NCI-H2029 (cell line): ENCODE measurements around the gene ZDHHC7.
"Not testable (repeated sequence)": the region's sequence is repeated elsewhere in the genome, so short reads cannot be mapped to it uniquely, and the experiment has no call there.

Experiments
- DNase-seq: peaks from one replicate; lab custom pipeline; 2025; lab: John Stamatoyannopoulos, UW

Gene ZDHHC7

DNA sequence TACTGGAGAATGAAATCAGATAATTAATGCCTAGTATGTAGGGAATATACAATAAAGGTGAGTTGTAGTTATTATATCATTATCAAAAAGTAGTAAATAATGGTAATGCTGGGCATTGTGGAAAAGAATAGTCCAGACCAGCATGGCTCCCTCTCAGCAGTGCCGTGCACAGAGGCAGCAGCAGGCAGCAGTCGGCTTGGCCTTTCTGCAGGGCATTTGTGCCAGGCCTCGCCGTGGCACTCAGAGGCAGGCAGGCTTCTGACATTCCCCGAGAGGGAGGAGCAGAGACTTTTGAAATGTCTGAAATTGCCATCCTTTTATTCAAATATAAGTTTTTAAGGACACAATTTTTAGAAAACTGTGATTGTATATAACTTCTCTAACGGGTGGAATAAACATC lies 31.3 kb upstream of the ZDHHC7 start:
- no peak for DNase-seq

DNA sequence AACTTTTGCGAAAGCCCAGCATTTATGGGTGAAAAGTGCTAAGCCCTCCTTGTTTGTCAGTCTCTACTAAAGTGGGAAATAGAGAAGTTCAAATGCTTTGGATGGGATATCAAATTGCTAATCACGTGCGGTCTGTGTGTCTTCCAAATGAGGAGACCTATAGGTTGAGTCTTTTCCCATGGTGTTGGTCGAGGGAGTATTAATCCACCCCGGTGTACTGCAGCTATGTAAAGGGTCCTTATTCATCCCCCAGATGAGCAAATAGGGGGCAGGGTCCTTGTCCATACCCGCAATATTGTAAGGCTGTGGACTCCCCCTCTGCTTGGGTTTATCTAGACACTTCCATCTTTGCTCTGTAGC lies 30.8 kb upstream of the ZDHHC7 start:
- no peak for DNase-seq

DNA sequence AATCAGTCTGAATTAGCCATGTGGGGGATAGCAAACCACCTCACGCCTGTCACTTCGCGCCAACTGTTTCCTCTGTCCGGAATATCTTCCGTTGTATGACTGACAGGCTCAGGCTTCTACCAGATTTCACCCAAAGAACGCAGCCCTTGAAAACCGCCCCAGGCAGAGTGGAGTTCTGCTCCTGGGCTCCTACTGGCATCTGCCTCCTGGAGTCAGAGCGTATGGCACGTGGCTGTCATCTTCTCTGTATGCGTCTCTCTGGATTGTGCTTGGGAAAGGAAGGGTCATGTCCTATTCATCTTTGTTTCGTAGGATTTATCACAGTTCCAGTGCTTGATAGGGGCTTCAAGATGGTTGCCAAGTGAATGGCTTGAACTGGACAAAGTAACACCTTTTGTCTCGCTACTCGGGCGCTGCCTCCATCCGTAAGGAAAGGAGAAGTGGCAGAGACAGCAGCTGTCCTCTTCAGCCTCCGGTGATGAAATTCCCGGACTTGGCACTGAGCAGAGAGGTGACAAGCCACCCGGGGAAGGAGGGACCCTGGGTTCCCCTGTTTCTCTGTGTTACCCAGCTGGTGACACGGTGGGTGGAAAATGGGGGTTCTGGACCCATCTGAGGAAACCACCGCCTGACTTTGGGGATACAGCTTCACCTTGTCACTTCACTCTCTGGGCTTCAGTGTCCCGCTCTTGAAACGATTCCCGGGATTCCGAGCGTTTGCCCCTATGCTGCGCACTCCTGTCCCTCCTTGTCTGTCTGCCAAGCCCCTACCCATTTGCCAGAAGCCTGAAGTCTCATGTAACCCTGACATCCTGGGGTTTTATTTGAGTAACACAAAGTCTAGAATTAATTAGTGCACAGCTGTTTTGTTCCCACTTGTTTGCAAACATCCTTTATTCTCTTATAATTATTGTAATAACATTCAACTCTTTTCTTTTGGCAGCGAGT lies 30.2 kb upstream of the ZDHHC7 start:
- peak; percentile 17 for DNase-seq

DNA sequence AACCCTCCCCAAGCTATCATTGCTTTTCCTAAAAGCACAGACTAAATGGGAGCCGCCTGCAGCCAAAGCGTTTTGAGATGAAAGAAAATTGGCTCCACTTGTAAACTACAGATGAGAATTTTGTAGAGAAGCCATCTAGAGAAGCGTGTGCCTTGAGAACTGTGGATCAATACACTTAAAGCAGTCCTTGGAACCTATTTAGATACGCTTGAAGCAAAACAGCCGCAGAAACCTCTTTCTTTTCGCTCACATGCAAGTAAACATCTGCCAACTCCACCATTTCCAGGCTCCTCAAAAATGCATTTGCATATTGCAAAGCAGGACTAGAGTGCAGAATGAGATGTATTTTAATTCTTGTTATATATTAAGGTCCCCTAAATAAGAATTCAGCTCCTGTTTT lies 29.4 kb upstream of the ZDHHC7 start:
- DNase-seq: no peak

DNA sequence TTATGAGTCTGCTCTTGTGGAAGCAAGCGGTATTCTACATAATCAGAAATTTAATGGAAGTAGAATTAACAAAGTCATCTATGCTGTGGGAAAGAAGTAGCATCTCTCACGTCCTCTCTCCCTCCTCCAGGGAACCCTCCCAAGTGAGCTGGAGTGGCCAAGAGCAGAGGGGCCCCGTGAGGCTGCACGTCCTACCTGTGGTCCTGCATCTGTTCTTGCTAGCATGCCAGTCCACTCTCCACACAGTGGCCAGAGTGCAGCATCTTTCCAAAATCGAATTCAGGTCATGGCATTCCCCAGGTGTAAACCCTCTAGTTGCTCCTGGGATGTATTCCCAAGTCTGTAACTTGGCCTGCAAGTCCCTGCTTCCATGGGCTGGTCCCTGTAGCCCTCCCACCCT lies 26.4 kb upstream of the ZDHHC7 start:
- no peak for DNase-seq

DNA sequence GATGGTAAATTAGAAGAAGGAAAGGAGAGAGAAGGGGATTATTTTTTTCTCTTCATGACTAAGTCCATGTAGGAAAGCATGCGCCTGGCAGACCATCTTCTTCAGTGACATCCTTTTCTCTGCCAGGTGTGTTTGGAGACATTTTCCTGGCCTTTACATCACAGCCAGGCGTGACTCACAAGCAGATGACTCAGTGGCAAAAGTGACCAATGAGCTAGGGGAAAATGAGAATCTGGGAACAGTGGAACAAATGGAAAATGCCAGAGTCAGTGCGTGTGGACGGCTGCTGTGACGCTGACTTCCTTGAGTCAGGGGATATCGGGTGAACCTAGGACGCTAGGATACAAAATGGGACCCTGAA lies 25.7 kb upstream of the ZDHHC7 start:
- DNase-seq: no peak

DNA sequence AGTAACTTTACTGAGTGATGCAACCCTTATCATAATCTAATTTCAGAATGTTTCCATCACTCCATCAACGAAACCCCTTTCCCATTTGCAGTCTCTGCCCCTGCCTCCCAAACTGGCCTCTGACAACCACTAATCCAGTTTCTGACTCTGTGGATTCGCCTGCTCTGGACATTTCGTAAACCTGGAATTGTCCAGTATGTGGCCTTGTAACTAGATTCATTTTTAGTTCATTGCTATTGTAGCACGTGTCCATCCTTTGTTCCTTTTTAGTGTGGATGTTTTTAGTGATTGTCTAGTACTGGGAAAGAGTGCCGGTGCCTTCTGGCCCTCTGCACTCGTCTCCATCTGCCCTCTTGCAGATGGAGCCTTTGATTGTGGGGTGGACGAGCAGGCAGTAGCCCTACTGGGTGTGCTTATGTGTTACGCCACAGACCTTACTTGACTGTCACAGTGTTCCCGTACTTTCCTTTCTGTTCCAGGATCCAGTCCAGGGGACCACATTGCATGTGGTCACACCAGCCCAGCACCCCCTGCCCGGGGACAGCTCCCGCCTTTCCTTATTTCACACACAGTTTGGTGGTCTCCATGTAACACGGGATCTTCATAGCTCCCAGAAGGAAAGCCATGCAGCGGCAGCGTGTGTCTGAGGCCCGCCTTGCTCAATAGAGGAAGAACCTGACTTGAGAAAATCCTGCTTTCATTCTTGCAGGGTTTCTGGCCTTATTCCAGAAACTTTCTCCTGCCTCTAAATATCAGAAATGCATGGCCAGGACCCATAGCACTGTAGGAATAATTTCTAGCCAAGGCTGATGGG lies 25.1 kb upstream of the ZDHHC7 start:
- DNase-seq: no peak

DNA sequence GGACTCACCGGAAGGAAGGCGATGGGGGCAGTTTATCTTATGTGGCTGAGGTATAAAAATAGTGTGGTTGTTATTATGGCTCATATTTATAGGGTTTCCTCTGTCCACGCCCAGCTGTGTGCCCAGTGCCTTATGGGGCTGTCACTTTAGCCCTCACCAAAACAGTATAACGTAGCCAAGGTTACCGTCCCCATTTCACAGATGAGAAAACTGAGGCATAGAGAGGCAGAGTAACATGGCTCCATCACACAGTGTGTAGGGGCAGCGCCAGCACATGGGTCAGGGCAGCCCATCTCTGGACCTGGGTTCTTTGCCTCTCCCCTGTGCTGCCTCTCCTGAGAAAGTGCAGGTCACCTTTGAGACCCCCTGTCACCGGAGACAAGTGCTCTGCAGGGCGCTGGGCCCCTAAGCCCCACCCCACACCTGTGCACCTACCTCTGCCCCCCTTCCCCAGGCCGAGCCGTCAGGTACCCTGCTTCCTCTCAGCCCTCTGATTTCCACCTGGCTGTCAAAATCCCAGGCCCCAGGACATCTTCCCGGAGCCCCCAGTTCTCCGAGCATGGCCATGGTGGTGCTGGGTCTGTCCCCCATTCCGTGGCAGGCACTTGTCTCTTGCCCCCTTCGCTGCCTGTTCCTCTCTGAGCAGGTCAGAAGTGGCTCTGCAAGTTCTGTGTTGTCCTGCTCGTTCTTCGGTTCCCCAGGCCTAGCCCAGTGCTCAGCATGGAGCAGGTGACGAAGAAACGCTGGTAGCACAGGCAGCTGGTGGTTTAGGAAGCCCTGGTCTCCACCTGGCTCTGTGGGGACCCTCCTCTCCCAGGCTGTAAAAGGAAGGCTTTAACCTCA lies 23.5 kb upstream of the ZDHHC7 start:
- DNase-seq: no peak

DNA sequence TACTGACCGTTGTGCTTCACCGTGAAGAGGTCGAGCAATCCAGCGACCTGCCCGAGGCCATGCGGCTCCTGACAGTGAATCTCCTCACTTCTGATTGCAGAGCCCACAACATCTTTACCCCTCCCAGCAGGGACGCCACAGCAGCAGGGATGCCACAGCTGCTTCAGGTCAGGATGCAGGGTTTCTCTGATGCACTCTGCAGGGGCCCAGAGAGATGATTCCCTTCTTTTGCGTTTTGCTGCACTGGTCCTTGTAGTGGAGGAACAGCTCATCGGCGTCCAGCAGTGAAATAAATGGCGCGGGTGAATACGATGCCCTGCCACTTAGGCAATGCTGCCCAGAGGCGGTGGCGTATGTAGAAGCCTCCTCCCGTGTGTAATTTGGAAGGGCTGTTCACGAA lies 21.8 kb upstream of the ZDHHC7 start:
- no peak for DNase-seq

DNA sequence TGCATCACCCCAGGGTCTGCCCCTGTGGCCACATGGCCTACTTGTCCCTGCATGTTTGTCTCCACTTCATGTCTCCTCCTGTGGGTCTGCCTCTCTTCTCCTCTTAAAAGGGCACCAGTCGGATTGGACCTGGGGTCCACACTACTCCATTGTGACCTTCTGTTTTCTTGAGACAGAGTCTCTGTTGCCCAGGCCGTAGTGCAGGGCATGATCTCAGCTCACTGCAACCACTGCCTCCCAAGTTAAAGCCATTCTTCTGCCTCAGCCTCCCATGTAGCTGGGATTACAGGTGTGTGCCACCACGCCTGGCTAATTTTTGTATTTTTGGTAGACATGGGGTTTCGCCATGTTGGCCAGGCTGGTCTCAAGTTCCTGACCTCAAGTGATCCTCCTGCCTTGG lies 20.9 kb upstream of the ZDHHC7 start:
- not testable (repeated sequence) for DNase-seq

DNA sequence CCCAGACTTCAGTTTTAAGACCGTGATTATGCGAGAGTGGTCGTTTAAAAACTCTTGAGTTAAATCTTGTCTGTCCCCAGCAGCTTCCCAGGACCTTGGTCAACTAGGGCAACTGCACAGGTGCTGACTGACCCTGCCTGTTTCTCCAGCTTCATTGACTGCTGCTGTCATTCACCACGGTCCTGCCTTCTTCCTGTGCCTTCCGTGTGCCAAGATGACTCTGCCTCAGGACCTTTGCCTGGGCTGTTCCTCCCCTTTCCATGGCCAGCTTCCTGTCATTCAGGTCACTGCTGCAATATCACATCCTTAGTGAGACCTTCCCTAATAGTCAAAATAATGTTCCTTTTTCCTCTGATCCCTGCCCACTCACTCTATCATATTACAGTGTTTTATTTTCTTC lies 20.1 kb upstream of the ZDHHC7 start:
- DNase-seq: no peak

DNA sequence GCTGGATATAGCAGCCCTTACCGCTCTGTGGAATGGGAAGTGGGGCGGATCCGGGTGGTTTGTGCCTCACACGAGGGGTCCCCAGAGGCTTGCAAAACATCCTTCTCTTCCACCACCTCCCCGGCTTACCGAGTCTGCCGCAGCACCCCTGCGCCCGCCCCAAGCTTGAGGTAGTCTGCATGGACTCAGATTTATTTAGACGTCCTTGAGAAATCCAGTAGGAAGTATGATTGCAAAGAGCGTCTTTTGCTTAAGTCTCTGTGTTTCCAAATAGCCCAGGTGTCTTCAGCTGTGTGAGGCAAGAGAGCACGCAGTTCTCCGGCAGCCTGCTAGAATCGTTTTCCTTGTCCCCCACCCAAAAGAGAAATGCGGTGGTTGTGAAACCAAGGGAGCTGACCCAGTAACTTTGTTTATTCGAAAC lies 18.7 kb upstream of the ZDHHC7 start:
- no peak for DNase-seq

DNA sequence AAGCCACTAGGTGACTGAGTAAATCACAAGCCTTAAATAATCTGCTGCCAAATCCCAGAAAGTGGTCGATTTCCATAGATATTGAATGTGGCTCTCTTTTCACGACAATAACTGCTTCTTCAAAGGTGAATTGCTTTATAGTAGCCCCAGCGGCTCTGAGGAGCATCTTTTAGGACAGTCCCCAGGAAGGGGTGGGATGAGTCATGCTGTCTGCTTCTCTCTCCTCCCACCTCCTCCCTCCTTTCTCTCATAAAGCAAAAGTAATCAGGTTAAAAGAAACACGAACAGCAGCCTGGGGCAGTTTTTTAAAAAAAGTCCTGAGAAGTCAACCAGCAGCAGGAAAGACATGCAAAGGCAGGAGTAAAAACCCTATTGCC lies 18.1 kb upstream of the ZDHHC7 start:
- DNase-seq: no peak

DNA sequence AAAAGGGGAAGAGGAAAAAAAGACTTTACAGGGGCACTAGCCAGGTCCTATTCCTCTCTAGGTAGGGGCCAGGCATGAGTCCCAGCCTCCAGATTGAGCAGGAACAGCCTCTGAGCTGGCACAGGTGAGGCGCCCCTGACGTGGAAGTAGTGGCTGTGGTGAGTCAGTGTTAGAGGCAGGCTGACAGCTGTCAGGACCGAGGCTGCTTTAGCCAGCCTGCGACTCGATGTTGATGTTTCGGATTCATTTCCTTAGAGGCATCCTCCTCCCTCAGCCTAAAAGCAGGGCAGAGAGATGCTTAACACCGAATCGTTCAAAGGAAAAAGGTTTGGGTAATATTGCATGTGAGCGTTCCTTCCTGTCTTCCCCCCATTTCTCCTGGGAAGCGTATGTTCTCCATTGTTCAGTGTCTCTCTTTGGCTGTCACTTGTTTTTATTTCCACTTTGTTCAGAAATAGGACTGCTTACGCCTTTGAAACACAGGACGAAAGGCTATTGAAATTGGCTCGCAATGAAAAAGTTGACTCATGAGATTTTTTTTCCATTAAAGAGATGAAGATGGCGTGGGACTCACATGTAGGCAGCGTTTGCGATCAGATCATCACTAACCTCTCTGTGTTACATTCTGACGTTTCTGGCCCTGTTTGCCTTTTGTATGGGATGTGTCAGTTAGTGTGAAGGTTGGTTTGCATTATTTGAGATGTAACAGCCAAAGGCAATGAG lies 17.5 kb upstream of the ZDHHC7 start:
- DNase-seq: no peak

DNA sequence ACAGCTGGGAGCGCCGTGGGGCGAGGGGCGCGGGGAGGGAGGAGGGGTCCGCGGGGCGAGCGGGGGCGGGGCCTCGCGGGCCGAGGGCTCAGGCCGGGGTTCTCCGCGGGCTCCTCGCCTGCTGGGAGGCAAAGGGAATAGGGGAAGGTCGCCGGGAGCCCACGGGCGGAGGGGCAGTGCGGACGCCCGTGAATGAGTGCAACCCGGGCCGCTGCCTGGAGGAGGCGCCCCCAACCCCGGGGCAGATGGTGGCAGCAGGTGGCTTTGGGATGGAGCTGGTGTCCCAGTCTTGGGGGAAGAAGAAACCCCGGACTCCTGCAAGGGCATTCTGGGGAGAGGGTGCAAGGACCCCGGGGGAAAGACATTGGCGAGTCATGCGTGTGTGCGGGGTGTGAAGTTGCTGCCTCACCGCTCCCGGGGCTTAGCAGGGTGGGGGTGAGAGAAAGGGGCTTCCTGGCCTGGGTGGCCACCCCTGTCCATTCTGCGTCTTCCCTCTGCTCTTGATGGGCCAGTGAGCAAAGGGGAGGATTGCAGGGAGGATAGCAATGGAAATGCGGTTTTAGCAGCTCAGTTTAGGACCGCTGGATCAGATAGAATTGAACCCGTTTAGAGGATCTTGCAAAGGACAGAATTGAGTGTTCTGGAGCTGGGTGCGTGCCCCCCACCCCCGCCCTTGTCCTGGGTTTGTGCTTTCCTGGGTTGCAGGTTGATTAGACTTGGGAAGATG lies 16.8 kb upstream of the ZDHHC7 start:
- DNase-seq: no peak

DNA sequence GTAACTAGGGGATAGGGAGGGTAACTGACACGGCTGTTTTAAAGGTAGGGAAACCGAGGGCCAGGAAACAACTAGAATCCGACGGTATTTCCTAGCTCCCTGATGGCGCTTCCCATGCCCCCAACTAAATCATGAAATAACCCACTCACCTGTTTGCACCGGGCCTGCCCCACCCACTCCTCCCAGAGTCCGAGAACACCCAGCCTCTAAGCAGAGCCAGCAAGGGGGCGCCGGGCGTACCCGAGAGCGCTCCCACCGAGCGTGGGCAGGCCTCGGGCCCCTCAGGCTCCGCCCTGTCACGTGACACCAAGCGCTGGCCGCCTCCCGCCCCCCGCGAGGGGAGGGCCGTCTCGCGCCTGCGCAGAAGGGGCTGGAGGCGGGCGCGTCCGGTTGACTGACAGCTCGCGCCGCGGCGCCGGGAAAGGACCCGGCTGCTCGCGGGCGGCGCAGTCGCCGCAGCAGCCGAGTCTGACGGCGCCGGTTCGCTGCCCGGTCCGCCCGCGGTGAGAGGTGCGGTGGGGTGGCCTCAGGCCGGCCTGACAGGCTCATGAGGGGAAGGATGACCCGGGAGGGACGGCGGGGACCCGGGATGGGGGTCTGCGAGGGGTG lies 16.1 kb upstream of the ZDHHC7 start, which contains the start of gene KIAA0513:
KIAA0513 (plus strand) TSS at position 447 of the 609 bp plus-strand sequence. CDS start 39,277 bp downstream, outside the sequence.
- peak; percentile 56 for DNase-seq

DNA sequence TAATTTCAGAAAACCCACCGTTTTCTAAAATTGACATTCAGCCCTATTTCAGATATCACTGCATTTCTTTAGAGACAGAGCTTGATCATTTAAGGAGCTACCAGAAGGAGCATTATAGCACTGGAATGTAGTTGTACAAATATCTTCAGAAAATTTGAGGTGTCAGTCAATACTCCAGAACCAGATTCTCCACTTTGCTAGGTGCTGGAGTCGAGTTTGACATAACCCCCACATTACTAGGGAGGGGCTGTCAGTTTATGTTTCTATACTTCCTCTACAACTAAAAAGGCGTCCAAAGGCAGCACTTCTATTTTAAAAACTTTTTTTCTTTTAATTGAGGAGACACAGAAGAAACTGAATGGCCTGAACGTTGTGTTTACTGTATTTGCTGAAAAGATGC lies 15.4 kb upstream of the ZDHHC7 start:
- DNase-seq: no peak

DNA sequence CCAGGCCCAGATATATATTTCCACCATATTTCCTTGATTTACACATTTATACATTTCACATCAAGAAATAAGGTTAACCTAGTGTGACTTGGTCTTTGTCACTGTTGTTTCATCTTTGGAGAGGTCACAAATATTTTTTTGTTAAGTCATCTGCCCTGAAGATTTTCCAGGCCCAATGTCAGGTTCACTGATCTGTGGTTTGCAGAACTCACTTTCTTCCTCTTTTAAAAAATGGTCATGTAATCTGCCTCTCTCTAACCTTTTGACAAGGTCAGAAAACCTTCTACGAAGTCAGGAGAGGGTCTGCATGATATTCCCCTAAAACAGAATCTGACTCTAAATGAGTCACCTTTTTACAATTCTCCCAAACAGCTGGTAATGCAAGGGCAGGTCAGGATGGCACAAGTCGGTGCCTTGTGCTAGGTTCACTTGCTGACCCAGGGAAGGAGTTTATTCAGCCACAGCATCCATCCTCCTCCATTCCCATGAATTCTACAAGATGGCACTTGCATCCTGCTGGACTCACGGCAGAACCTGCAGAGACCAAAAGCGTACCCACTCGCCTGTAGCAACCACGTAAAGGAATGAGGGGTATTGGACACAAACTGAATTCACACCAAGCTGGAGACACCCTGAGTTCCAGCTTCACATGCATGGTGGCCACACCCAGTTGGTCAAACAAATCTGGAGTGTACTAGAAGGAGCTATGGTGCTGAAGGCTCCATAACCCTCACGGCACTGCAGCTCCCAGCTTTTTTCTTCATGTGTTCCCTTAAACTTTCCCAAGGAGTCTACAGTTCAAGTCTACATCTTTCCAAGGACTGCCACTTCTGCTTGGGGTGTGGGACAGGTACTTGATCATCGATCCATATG lies 14.7 kb upstream of the ZDHHC7 start:
- no peak for DNase-seq

DNA sequence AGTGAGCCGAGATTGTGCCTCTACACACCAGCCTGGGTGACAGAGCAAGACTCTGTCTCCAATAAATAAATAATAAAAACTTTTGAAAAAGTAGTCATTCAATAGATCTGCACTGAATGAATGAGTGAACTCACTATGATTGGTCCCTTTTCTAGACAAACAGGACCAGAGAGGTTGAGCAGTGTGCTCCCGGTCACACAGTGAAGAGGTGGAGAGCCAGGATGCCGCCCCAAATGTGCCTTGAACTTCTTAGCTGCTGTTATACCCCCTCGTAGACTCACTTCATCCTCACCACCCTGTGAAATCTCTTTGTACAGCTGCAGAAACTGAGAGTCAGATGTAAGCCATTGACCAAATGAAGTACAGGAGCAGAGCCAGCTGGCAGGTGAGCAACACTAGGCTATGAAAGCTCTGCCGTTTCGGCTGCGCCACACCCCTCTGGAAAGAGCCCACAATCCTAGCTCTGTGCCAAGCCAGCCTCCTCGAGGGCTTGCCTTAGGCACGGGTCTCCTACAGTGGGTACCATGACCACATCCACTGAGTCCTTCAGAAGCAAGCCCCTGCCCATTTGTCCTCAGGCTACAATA lies 8.4 kb upstream of the ZDHHC7 start:
- DNase-seq: peak; percentile 52
